SH-SY5Y (cell line): ENCODE results near the gene AK8.

ENCODE experiments used
- GATA2 ChIP-seq: IDR thresholded peaks from 2 replicates; pipeline ENCODE4 v1.6.1; 2011; ENCODE audit warnings: mild to moderate bottlenecking, low read depth, low read length
- GATA3 ChIP-seq: IDR thresholded peaks from 2 replicates; pipeline ENCODE4 v1.6.1; 2011; ENCODE audit warnings: low read depth, mild to moderate bottlenecking, low read length, moderate library complexity

The AK8 gene

GRCh38 chr9:132809677-132810271, 68.3 kb downstream of the AK8 start:
- TF ChIP-seq GATA2 (no peak), GATA3 (no peak)

GRCh38 chr9:132808645-132809044, 69.4 kb downstream of the AK8 start:
- no peak for TF ChIP-seq GATA2
- TF ChIP-seq GATA3, result no peak

- TF ChIP-seq GATA3, result no peak
- no peak for TF ChIP-seq GATA2
Measured at GRCh38 chr9:132806723-132807421, 71.2 kb downstream of the AK8 start.

GRCh38 chr9:132806306-132806705, 71.8 kb downstream of the AK8 start:
- no peak for TF ChIP-seq GATA3
- TF ChIP-seq GATA2, result no peak

- TF ChIP-seq GATA2 (no peak), GATA3 (no peak)
Measured at GRCh38 chr9:132804576-132805295, 73.3 kb downstream of the AK8 start.

GRCh38 chr9:132802121-132802795, 75.8 kb downstream of the AK8 start:
- TF ChIP-seq GATA3 (no peak), GATA2 (no peak)

- TF ChIP-seq GATA3 (no peak), GATA2 (no peak)
Measured at GRCh38 chr9:132801659-132802058, 76.4 kb downstream of the AK8 start.

- TF ChIP-seq GATA2 (peak; percentile 54), GATA3 (no peak)
Measured at GRCh38 chr9:132800038-132800648, 77.9 kb downstream of the AK8 start.

- TF ChIP-seq GATA2, result peak; percentile 99
- TF ChIP-seq GATA3, result peak; percentile 92
Measured at GRCh38 chr9:132798817-132799790, 79.0 kb downstream of the AK8 start.

- TF ChIP-seq GATA2, result no peak
- TF ChIP-seq GATA3, result no peak
Measured at GRCh38 chr9:132797861-132798659, 80.0 kb downstream of the AK8 start.

- TF ChIP-seq GATA2 (no peak), GATA3 (no peak)
Measured at GRCh38 chr9:132795511-132796303, 82.4 kb downstream of the AK8 start.

- TF ChIP-seq GATA2, result no peak
- TF ChIP-seq GATA3, result no peak
Measured at GRCh38 chr9:132794730-132795380, 83.2 kb downstream of the AK8 start.
